Anterior cingulate cortex (tissue), 58 donors: ENCODE results near the gene FBXO30.

Experiments used
- DNase-seq, 58 donors: peaks; one replicate each; lab custom pipeline; 2025; lab: John Stamatoyannopoulos, UW

FBXO30 gene, protein sequence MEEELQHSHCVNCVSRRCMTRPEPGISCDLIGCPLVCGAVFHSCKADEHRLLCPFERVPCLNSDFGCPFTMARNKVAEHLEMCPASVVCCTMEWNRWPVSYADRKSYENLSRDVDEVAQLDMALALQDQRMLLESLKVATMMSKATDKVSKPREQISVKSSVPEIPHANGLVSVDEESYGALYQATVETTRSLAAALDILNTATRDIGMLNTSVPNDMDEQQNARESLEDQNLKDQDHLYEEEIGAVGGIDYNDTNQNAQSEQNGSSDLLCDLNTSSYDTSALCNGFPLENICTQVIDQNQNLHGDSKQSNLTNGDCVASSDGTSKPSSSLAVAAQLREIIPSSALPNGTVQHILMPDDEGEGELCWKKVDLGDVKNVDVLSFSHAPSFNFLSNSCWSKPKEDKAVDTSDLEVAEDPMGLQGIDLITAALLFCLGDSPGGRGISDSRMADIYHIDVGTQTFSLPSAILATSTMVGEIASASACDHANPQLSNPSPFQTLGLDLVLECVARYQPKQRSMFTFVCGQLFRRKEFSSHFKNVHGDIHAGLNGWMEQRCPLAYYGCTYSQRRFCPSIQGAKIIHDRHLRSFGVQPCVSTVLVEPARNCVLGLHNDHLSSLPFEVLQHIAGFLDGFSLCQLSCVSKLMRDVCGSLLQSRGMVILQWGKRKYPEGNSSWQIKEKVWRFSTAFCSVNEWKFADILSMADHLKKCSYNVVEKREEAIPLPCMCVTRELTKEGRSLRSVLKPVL

DNA sequence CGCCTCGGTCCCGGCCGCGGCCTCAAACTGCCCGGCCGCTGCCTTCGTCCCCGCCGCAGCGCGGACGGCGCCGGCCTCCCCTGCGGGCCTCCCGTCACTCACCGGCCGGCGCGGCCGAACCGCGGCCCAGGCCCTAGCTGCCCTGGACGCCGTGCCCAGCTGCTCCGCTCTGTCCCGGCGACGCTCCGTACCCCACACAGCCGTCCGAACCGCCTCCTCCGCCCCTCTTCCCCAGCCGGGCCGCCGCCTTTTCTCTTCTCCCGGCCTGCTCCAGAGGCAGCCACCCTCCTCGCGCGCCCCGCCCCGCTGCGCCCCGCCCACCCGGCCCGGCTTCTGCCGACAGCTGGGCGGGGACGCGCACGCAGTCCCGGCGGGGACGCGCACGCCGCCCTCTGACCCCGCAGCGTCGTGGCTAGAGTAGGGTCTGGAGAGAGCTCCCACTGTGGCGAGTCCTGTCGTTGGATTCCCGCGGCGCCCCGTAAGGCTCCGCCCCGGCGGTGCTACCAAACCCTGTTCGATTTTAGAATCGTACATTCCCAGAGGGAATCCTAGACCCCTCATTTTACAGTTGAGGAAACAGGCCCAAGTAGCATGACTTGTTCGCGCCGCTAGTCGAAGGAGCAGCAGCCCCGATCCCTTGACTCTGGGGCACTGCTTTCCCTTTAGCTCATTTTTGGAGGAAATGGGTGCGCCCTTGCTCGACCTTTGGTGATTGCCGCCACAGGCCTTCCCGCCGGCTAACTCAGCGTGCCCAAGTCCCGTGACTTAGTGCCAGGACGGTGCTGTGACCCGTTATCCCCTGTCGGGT is at the start of gene FBXO30:
Gene FBXO30, minus strand, starts transcription at position 295 of the 808 bp plus-strand sequence. CDS start 8,390 bp downstream, outside the sequence.
- peak in 57 of 58 donors; percentile 29 to 94 (median 87) for DNase-seq

DNA sequence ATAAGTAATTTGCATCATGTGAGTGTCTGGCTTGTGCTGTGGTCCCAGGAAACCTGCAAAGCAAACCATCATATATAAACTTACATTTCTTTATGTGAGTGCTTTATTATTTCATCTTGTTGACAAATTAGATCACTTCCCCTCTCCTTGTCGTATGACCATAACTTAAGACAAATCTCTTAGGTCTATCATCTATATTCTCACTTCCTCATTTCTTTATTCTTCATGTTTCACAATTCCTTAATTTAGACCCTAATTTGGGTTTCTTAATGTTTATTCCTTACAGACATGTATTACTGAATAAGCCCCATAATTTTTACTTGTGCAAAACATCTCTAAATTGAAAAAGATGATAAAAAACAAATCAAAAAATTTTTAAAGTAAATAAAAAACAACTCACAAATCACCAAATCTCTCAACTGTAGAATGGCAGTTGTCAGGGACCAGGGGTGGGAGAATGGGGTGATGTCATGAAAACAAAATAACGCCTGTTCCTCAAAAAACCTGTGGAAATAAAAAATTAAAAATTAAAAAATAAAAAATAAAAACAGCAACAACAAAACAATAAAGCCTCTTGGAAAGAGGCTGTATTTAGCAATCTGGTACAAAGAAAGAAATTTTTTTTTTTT is 49.5 kb upstream of the FBXO30 start:
- DNase-seq: no peak

DNA sequence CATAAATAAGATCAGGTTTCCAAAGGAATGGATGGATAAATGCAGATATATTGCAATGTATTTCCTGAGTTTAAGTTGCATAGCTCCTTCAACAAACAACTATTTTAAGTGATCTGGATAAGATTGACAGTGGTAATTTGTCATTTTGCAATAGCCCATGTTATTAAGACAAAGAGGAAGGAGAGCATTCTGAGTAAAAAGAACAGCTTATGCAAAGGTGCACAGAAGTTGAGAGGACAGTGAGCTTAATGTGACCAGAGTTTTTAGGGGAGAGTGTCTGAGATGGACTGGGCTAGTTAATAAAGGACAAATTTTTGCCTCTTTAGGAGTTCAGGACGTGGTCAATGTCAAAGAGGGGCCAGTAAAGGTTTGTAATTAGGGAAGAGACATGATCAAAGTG is 48.8 kb upstream of the FBXO30 start:
- no peak for DNase-seq

DNA sequence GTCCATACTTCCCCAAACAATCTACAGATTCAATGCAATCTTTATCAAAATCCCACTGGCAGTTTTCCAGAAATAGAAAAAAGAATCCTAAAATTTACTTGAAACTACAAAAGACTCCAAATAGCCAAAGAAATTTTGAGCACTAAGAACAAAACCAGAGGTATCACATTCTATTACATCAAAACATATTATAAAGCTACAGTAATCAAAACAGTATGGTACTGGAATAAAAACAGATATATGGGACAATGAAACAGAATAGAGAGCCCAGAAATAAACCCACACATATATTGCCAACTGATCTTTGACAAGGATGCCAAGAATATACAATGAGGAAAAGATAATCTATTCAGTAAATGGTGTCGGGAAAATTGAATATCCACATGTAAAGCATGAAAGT is 46.0 kb upstream of the FBXO30 start:
- DNase-seq: no peak

DNA sequence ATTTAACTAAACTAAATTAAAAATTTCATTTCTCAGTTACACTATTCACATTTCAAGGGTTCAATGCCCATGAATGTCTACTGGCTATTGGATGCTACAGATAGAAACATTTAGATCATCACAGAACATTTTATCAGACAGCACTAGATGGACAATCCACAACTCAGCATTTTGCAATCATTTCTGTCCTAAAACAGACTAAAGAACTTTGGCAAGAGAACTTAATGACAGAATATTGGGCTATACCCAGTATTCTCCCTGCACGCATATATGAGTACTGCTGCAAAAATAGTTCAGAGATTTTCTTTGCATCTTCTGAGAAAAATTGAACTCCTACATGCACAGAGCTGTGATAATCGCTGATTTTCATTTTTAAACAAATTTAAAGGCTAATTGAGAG is 36.1 kb upstream of the FBXO30 start:
- DNase-seq: no peak

DNA sequence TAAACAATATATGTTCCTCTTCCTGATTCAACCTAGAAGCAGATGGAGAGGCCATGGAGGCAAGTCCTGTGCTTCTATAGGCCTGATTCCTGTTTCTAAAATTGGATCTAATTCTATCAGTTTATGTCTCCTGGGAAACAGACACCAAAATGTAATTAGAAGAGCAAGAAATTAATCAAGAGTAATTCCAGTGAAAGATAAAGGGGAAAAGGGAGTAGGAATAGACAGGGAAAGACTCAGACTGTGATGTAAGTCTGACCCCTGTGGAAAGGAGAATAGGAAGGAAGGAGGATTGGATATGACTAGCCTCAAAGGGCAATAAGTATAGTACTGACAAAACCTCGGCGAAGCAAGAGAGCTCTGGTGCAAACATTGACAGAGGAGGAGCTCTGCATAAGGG is 33.9 kb upstream of the FBXO30 start:
- DNase-seq: no peak

DNA sequence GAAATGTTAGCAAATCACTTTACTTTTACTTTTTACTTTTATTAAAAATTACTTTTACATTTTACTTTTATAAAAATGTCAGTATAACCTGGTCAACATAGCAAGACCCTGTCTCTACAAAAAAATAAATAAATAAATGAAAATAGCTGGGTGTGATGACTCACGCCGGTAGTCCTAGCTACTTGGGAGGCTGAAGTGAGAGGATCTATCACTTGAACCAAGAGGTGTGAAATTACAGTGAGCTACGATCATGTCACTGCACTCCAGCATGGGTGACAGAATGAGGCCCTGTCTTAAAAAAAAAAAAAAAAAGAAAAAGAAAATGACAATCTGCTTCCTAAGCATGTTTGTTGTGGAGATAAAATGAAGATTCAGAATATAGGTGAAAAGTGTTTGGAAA is 31.0 kb upstream of the FBXO30 start:
- DNase-seq: no peak

DNA sequence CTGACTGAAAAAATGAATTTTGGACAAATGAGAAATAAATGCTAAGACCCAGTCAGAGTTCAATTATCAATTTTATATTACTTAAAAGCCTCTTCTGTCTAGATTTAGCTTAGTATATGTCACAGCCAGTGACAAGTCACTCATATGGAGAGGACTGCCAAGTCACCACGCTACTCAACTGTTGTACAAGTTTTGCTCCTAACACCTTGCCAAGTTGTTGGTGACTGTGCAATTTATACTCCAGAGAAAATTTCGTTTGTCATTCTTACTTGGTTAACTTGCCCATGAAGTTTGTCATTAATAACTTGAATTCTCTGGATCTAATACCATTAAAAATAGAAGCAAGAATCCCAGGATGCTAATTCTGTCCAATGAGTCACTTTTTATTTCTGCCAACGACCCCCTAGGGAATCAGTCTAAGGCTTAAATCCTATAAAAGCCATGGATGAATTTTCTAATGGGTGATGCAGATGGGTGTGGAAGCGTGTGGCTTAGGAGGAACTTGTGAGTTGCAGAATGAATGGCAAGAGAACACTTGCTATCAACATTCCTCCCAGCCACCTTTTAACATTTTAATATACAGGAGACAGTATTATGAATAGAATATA is 30.4 kb upstream of the FBXO30 start:
- DNase-seq: no peak

DNA sequence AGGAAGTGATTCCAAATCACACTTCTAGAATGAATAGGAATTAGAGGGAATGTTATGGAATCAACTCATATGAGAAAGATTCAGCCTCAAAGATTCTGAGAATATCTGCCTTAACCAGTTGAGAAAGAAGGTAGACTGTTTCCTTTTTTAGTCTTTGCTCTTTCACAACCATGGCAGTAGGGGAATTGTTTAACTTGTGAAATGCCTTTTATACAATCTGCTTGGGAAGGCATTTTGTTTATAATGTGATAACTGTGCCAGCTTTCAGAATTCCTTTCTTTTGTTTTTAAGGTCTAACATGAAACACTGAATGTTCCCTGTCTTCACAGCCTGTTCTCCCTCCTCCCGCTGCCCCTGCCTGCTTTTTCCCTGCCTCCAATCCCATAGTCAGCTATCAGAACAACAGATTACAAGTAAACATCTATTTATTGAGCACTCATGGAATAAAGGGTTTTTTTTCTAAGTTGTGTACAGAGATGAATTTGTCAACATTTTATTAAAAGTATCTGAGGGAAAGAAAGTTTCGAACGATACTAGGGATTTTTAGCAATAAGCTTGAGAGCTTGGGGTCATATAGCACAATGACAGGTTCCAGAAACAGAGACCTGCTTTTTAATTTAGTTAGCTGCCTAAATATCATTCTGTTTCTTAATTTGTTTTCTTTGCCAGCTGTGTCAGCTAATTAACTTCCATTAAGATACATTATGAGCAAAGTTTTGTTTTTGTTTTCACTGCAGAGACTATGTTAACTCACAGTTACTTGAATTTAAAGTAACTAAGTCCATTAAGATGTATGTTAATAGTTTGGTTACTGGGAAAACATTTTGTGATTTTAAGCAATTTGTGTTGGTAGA is 28.3 kb upstream of the FBXO30 start:
- DNase-seq: peak in 1 of 58 donors; percentile 5

DNA sequence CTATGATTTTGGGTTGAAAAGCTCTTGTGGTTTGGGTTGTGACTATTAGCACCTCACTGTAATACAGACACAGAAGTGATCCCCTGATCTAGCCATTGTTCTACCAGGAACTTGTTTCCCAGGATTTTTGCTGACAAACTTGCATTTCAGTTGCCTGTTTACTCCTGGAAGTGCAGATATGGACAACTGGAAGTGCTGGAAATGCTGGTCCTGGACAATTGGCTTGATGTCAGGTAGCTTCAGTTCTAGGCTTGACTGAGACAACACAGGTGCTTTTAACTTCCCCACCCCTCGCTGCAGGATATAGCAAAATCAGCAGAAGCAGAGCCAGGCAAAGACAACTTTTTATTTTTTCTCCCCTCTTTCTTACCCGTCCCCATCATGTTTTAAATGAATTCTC is 27.1 kb upstream of the FBXO30 start:
- DNase-seq: no peak

DNA sequence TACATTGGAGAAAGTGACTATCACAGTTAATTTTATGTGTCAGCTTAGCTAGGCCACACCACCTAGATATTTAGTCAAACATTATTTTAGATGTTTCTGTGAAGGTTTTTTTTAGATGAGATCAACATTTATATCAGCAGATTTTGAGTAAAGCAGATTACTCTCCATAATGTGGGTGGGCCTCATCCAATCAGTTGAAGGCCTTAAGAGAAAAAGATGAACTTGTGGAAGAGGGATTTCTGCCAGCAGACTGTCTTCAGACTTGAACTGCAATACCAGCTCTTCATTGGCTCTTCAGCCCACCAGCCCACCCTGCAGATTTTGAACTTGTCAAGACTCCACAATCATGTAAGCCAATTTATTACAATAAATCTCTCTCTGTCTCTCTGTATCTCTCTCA is 25.1 kb upstream of the FBXO30 start:
- DNase-seq: no peak

DNA sequence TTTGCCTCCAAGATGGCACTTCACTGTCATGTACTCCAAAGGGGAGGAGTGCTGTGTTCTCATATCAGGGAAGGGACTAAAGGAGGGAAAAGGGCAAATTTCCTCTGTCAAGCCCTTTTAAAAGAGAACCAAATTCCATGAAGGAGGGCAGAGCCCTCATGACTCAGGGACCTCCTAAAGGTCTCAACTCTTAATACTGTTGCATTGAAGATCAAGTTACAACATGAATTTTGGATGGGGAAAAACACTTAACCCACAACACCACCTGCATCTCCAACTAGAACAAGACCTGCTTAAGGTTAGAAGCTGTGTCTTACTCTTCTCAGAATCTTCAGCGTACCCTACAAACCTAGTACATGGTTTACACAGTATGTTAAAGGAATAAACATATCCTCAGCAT is 23.7 kb upstream of the FBXO30 start:
- no peak for DNase-seq

DNA sequence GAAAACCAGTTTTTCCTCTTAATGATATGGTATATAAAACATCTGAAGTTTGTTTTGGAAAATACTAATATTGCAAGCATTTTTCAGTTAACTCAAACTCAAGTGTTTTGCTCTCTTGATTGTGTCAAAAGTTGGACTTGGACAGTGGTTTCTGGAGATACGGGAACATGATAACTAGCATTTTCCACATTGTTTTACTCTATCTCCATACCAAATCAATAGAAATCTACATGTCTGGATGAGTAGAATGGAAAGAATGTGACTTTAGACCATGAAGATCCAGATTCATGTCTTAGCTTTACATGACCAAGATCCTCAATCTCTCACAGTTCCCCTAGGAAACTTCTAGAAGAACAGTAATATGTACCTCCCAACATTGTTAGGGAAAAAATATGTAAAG is 22.2 kb upstream of the FBXO30 start:
- no peak for DNase-seq

DNA sequence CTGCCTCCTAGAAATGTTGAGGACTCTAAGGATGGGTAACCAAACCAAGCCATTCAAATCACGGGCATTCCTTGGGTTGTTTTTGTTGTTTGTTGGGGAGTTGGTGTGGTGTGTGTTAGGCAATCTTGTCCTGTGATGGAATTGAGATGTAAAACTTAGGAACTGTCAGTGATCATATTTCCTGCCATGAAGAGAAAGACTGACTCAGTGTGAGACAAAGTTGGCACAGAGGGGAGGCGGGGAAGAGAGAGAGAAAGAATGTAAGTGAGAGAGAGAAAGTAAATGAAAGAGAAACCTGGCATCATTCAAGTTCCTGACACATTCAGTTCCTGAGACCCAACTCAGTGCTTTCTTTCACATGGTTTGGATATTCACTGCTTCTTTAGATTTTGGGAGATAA is 21.6 kb upstream of the FBXO30 start:
- no peak for DNase-seq

DNA sequence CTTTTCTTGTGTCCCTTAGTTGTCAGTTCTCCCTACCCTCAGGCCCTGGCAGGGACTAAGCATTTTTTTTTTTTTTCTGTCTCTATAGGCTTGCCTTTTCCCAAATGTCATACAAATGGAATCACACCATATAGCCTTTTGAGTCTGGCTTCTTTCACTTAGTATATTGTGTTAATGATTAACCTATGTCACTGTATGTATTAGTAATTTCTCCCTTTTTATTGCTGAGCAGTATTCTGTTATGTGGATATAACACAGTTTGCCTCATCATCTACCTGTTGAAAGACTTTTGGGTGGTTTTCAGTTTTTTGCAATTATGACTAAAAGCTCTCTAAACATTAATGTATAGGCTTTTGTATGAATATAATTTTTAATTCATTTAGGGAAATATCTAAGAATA is 16.0 kb upstream of the FBXO30 start:
- DNase-seq: no peak

DNA sequence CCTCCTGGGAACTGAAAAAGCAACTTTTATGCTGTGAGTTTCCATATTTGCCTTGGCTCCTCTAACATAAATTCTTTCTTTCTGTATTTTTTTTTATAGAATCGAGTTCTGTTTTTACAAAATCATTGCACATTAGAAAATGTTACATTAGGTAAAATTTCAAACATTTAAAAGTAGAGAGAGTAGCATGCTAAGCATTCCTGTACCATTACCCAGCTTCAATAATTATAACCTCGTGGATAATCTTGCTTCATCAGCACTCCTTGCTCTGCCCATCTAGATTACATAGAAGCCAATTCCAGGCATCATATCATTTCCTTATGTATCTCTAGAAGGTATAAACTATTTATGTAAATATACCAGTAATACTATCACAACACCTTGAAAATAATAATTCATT is 15.4 kb upstream of the FBXO30 start:
- no peak for DNase-seq

DNA sequence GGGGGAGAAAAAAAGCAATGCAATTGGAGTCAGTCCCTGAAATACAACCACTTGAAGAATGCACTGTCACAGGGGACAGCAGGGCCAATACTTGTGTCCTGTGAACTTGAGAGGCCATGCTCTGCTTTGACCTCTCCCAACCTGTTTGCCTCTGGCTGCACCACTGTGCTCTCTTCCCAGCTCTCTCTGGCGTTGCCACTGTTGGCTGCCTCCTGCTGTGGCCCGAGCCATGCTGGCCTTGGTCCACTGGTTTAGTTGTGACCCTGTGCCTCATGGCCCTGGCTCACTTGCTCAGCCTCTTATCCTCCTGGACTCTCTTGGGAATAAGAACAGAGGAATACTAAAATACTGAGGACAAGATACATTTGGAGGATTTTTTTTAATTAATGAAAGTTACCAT is 14.5 kb upstream of the FBXO30 start:
- DNase-seq: no peak

DNA sequence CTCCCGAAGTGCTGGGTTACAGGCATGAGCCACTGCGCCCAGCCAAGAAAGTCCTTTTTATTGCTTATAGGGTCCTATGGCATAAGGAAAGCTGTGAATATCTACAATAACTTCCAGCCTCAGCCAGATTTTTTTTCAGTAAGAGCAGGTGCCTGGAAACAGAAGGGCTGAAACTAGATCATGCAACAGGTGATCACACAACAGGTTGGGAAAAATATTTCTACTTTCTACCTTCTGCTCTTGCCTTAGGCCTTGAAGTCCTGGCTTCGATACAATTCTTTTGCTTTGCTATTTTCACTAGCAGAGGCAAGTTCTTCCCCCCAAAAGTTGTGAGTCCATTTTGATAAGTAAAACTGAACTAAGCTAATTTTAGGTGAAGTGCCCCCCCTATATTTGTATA is 9.7 kb upstream of the FBXO30 start:
- DNase-seq: no peak

DNA sequence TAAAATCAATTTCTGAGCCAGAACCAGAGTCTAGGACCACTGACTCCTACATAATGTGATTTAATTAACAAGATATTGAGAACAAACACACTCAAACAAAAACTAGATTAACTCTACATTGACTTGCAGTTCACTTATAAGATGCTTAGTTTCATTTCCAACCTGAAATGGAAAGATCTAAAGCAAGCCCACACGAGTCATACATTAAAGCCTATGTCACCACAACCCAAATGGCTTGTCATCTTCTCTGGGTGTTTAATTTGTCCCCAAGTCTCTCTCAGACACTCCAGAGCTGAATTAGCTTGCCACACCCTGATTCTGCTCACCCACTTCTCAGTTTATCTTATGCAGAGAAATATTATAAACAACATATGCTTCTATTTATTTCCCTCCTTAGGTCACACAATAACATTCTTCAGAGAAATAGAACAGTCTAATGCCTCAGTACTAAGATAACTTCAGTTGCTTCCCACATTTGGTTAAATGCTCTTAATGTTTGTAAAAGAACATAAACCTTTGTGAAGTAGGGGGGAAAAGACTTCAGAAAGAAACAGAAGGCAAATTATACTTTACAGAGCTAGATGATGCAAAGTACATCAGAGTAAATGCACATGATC is 8.8 kb upstream of the FBXO30 start:
- no peak for DNase-seq
